SH-SY5Y (cell line): Measurements from ENCODE around the gene CRABP1.

Experiments
- GATA2 ChIP-seq: IDR thresholded peaks from 2 replicates; pipeline ENCODE4 v1.6.1; 2011; ENCODE audit warnings: mild to moderate bottlenecking, low read depth, low read length
- GATA3 ChIP-seq: IDR thresholded peaks from 2 replicates; pipeline ENCODE4 v1.6.1; 2011; ENCODE audit warnings: low read depth, mild to moderate bottlenecking, low read length, moderate library complexity

GRCh38 chr15:78365917-78366316 is 25.8 kb downstream of the CRABP1 start:
- TF ChIP-seq GATA3 (no peak), GATA2 (no peak)
